Erythroblast (primary cell): Measurements from ENCODE around the gene ZNF75A.

ENCODE experiments used
- GATA1 ChIP-seq: IDR thresholded peaks from 2 replicates; pipeline ENCODE4 v1.6.1; 2011; ENCODE audit warnings: low read depth, mild to moderate bottlenecking, control low read depth, low read length, moderate library complexity
- POLR2A ChIP-seq: IDR thresholded peaks from 2 replicates; pipeline ENCODE4 v1.6.1; 2011; ENCODE audit warnings: mild to moderate bottlenecking, low read length

DNA sequence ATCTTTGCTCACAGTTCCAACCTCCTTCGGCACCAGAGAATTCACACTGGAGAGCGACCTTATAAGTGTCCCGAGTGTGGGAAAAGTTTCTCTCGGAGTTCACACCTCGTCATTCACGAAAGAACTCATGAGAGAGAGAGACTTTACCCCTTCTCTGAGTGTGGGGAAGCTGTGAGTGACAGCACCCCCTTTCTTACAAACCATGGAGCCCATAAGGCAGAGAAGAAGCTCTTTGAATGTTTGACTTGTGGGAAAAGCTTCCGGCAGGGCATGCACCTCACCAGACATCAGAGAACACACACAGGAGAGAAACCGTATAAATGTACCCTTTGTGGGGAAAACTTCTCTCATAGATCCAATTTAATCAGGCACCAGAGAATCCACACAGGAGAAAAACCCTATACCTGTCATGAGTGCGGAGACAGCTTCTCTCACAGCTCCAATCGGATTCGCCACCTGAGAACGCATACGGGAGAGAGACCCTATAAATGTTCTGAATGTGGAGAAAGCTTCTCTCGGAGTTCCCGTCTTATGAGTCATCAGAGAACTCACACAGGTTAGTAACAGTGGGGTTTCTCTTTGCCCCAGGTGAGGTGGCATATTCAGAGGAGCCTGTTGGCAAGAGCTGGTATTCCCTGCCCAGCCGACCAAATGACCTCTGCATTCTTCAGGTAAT is 15.2 kb upstream of the ZNF75A start:
- TF ChIP-seq POLR2A (no peak), GATA1 (no peak)
